ENCODE measurements around the gene SULT4A1. TPM values are rescaled to one million over a fixed set of nuclear protein-coding genes. Genes with fewer than 3 reads are reported as not detected.

The SULT4A1 gene
- polyA plus RNA-seq, 2 of the 4 experiments (the other 2 are of a cell fraction): not detected

DNA sequence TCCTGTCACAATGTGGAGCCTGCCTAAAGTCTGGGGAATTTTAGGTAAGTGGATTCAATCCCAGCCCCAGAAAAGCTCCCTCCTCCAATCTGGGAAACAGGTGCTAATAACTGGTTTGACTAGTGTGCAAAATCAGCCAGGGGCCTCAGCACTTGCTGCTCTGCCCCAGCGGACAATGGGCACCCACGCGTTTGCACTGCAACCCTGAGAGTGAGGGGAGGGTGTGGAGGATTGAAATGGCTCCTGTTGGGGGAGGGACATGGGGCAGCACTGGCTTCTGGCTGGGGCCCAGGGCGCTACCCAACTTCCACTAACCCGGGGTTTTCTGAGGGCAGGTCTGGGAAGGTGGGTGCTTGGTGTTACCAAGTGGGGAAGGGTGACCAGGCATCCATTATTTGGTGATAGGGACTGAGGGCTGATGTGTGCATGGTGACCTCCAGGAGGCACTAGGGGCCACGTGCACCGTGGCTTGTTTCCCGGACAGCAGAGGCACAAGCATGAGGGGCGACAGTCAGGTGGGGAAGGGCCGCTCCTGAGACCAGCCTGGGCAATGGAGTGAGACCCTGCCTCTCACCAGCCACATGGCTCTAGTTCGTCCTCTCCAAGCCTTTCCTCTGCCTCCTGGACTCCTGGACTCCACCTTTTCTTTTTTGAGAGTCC, 33.8 kb upstream of the SULT4A1 start:
- Histone ChIP-seq H3K9me3 (no peaks in the 10 kb centered on the region), H3K4me2 (no peak overlapping the region), H3K4me1 (peaks cover 22% of the 10 kb centered on the region), H3K4me3 (no peak overlapping the region), H3K27ac (no peak overlapping the region)
- DNase-seq (ENCODE audit: low read depth in 1 of 2, low spot score in 1 of 2): no peak
- no peak for ATAC-seq
- FAIRE-seq: no peak
- 59% methylated on average over 8 of the region's 11 CpGs for WGBS (ENCODE audit: missing lambda C conversion rate)
- TF ChIP-seq RCOR1 (IDR thresholded peaks at IDR 0.05; ENCODE audit: low read depth, low read length) (no peak), HOXB5 (CRISPR knock-in tag; IDR thresholded peaks at IDR 0.05) (no peak), RAD21 (conservative IDR thresholded peaks at IDR 0.05 in 1 of 2, IDR thresholded peaks at IDR 0.05 in 1 of 2) (no peak), USF2 (IDR thresholded peaks at IDR 0.05) (no peak), ELK1 (IDR thresholded peaks at IDR 0.05; ENCODE audit: low read depth, low read length) (no peak), HDAC2 (IDR thresholded peaks at IDR 0.05) (no peak), KDM5A (IDR thresholded peaks at IDR 0.05) (no peak), EHMT2 (IDR thresholded peaks at IDR 0.05; ENCODE audit: low read depth) (no peak), NR3C1 (IDR thresholded peaks at IDR 0.05) (no peak), JUN (IDR thresholded peaks at IDR 0.05) (no peak), ZC3H11A (IDR thresholded peaks at IDR 0.05) (no peak)
- TF ChIP-seq, protein P1, sequence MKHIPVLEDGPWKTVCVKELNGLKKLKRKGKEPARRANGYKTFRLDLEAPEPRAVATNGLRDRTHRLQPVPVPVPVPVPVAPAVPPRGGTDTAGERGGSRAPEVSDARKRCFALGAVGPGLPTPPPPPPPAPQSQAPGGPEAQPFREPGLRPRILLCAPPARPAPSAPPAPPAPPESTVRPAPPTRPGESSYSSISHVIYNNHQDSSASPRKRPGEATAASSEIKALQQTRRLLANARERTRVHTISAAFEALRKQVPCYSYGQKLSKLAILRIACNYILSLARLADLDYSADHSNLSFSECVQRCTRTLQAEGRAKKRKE (CRISPR knock-in tag; IDR thresholded peaks at IDR 0.05; ENCODE audit: low read depth): no peak
- ChIA-PET POLR2A (no interaction called here), CTCF (interaction anchor here (0.6 to 7.9 kb wide), 3 partner anchors 11 to 786 kb away, joined by 4 to 97 read pairs (median 5); no protein-coding TSS in a partner anchor)

DNA sequence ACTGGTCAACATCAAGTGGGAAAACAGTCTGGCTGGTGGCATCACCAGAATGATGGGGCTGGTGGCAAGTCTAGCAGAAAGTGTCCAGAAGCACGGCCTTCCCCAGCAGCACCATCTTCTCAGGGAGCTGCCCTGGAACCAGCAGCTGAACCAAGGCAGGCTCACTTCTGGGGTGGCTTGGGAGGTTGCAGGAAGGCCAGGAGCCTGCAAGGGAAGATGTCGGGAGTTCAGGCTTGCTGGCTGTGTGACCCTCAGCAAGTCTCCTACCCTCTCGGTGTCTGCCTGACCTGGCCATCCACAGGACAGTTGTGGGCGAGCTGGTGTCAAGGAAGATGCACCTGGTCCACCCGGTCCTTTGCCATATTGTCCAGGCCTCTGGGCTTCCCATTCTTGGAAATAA, 31.8 kb upstream of the SULT4A1 start:
- no peak for TF ChIP-seq HOXA7 (CRISPR knock-in tag; IDR thresholded peaks at IDR 0.05)
- TF ChIP-seq, protein P2, sequence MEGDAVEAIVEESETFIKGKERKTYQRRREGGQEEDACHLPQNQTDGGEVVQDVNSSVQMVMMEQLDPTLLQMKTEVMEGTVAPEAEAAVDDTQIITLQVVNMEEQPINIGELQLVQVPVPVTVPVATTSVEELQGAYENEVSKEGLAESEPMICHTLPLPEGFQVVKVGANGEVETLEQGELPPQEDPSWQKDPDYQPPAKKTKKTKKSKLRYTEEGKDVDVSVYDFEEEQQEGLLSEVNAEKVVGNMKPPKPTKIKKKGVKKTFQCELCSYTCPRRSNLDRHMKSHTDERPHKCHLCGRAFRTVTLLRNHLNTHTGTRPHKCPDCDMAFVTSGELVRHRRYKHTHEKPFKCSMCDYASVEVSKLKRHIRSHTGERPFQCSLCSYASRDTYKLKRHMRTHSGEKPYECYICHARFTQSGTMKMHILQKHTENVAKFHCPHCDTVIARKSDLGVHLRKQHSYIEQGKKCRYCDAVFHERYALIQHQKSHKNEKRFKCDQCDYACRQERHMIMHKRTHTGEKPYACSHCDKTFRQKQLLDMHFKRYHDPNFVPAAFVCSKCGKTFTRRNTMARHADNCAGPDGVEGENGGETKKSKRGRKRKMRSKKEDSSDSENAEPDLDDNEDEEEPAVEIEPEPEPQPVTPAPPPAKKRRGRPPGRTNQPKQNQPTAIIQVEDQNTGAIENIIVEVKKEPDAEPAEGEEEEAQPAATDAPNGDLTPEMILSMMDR (IDR thresholded peaks at IDR 0.05): no peak
- no peak for TF ChIP-seq POLR2A (IDR thresholded peaks at IDR 0.05; ENCODE audit: low read length)
- TF ChIP-seq CHD2 (IDR thresholded peaks at IDR 0.05; ENCODE audit: low read length, partially characterized antibody): no peak
- TF ChIP-seq GATA3 (IDR thresholded peaks at IDR 0.05; ENCODE audit: borderline replicate concordance): no peak
- no peak for TF ChIP-seq ZFP36 (IDR thresholded peaks at IDR 0.05; ENCODE audit: borderline replicate concordance, partially characterized antibody)
- TF ChIP-seq USF2 (IDR thresholded peaks at IDR 0.05): no peak
- TF ChIP-seq SMC3 (IDR thresholded peaks at IDR 0.05): no peak
- TF ChIP-seq PHF8 (IDR thresholded peaks at IDR 0.05; ENCODE audit: borderline replicate concordance, low read depth): no peak
- no peak for TF ChIP-seq HOXB5 (CRISPR knock-in tag; IDR thresholded peaks at IDR 0.05)
- TF ChIP-seq MAZ (IDR thresholded peaks at IDR 0.05; ENCODE audit: borderline replicate concordance, low read depth, low read length): no peak
- no peak for TF ChIP-seq HOXB13 (CRISPR knock-in tag; IDR thresholded peaks at IDR 0.05; ENCODE audit: low read depth)
- TF ChIP-seq MYC (IDR thresholded peaks at IDR 0.05; ENCODE audit: borderline replicate concordance, low read length): no peak
- TF ChIP-seq EP300 (IDR thresholded peaks at IDR 0.05): no peak
- TF ChIP-seq SREBF2 (IDR thresholded peaks at IDR 0.05): no peak
- POLR2A ChIA-PET: no interaction called here
- H3K4me2 ChIP-seq: no peak overlapping the region
- FAIRE-seq (no peak), DNase-seq (ENCODE audit: low read depth in 1 of 2, low spot score in 1 of 2) (no peak), ATAC-seq (no peak)
- WGBS (ENCODE audit: missing lambda C conversion rate): 75% methylated on average over 3 of the region's 5 CpGs
- no peak overlapping the region for H3K4me3 ChIP-seq
- CTCF ChIA-PET: interaction anchor here (0.5 to 2.3 kb wide), 3 partner anchors 9 to 733 kb away, joined by 3 to 9 read pairs (median 3); no protein-coding TSS in a partner anchor
- no peak overlapping the region for H3K27ac ChIP-seq
- H3K9me3 ChIP-seq: no peaks in the 10 kb centered on the region
- H3K4me1 ChIP-seq: peaks cover 17% of the 10 kb centered on the region

Measured in A549 (cell line).